NCI-H1417 (cell line): ENCODE data around the gene TRMT10A.

Experiments used
- DNase-seq, 3 experiments: peaks; one replicate each; lab custom pipeline; 2025; lab: John Stamatoyannopoulos, UW

The TRMT10A gene, protein sequence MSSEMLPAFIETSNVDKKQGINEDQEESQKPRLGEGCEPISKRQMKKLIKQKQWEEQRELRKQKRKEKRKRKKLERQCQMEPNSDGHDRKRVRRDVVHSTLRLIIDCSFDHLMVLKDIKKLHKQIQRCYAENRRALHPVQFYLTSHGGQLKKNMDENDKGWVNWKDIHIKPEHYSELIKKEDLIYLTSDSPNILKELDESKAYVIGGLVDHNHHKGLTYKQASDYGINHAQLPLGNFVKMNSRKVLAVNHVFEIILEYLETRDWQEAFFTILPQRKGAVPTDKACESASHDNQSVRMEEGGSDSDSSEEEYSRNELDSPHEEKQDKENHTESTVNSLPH

DNA sequence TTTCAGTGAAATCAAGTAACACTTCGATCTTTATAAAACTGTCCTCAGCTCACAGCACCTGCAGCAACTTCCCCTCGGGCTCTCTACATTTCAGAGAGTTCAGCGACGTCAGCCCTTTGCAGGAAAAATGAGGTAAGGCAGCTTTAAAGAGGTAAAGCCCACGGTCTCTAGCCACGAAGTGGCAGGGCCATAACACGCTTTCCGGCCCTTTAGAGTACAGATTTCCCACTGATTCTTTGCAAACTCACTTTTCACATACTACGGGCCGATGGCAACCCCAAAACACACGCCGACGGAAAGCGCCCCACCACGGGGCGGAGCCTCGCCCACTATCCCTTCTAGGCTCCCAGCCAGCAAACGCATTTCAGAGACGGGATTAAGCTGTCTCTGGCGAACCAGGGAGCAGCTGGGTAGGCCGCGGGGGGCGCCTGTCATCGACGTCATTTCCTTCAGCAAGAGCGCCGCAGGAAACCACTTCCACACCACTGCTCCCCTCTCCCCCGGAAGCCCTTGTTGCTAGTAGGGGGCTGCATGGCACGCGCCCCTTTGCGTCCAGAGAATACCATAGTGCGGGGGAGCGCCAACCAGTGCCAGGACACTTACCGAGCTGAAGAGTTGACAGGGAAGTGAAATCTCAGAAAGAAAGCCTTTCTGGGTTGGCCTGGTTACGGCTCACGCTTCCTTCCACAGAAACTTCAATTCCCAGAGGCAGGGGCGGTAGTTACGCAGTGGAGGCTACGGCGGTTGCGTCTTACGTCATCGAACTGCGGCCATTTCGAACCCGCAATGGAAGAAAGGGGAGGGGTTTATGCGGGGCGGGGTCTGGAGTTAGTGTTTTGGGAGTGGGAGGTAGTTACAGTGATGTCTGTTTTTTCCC lies at the start of gene TRMT10A:
Gene TRMT10A (minus strand): TSS at position 730 of the 877 bp plus-strand sequence. CDS start 4,701 bp downstream, outside the sequence.
- peak; percentile 92 to 99 (median 99) for DNase-seq

- DNase-seq = no peak
These were observed 48.9 kb upstream of the TRMT10A start for GRCh38 chr4:99612704-99613103.

DNA sequence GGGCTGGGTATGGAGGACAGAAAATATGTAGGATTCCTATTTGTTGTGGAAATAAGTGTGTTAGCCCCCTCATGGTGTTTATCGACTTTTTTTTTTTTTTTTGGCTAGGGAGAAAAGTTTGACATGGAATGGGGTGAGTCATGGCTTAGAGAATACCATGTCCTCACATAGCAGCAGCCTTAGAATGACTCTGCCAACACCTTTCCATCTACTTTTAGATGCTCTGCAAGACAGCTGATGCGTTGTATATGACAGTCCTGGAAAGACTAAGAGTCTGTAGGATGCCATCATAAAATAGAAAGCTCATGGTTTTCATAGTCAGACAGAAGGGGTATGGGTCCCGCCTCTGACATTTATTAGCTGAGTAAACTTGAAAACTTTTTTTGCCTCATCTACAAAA lies 48.4 kb upstream of the TRMT10A start:
- no peak for DNase-seq

GRCh38 chr4:99610605-99611175 lies 46.9 kb upstream of the TRMT10A start:
- no peak for DNase-seq

GRCh38 chr4:99608417-99608816 lies 44.6 kb upstream of the TRMT10A start:
- no peak for DNase-seq

- no peak for DNase-seq
These were observed 42.9 kb upstream of the TRMT10A start for GRCh38 chr4:99606716-99607115.

DNA sequence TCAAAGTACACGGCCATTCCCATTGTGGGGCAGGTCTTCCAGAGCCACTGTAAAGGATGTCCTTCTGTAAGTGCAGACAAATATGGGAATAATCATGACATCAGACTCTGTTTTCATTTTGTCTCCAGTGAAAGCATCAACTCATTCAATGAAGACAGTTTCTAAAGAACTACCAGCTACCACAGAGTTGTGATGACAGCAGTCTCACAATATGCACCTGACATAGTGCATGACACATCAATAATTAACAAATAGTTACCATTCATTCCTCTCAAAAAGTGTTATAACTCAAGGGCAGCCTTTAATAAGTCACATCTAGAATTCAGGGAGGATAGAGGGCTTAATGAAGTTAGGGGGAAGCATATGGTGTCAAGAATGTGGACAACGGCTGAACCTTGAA lies 31.0 kb upstream of the TRMT10A start:
- no peak for DNase-seq

GRCh38 chr4:99593781-99594641 lies 30.2 kb upstream of the TRMT10A start:
- DNase-seq = no peak

DNA sequence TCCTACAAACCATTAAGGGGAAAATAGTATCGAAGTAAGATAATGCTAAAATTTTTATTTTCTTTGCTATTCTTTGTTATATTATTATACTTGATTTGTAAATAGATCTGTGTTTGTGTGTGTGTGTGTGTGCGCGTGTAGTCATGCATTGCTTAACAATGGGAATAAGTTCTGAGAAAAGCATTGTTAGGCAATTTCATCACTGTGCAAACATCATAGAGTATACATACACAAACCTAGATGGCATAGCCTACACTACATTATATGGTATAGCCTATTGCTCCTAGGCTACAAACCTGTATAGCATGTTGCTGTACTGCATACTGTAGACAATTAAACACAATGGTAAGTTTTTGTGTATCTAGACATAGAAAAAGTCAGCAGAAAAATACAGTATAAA lies 27.9 kb upstream of the TRMT10A start:
- peak in 1 of 3 experiments; percentile 18 for DNase-seq

DNA sequence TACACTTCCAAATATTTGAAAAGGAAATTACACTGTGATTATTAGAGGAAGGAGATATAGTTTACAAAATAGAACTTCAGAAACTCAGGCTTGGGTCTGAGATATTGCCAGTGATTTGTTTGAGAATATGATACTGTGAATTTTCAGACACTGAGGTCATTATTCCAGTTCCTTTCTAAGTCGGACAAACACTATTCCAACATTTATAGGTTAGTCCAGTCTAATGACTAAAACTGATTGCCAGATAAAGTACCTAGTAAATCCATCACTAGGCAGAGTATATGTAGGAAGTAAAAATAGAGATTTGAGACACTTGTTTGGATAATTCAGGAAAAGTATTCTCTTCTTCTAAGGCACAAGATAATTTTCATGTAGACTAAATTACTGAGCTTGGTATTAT lies 24.0 kb upstream of the TRMT10A start:
- DNase-seq = no peak

DNA sequence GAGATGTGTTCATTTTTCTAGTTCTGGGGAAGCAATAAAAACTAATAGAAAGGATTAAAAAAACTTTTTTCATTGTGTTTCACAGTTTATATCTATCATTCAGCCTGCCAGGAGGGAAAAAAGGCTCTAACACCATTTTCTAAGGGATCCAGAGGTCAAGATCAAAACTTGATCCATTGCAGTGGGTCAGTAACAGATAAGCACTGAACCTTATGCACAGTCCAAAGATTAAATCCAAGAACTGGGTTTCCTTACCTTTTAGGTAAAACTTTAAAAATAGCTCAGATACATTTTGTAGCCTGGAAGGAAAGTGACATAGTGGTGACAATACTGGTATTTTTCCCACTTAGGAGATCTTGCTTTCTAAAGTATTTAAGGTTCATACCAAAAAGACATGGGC lies 23.5 kb upstream of the TRMT10A start:
- DNase-seq = no peak

DNA sequence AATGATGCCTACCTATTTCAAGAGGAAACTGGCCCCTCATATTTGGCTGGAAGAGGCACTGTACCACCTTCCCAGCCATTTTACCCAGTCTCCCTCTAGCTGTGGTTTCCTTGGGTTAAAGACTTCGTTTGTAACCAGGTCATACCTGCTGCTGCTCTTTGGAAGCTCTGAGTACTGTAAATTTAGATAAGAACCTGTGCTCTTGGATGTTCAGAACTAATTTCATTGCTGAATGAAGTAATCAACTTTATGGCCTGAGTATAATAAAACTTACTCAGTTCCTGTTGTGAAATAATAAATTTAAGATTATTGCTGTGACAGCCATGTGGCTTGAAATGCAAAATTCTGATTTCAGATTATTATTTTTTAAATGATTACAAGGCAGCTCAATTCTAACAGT lies 23.0 kb upstream of the TRMT10A start:
- no peak for DNase-seq

DNA sequence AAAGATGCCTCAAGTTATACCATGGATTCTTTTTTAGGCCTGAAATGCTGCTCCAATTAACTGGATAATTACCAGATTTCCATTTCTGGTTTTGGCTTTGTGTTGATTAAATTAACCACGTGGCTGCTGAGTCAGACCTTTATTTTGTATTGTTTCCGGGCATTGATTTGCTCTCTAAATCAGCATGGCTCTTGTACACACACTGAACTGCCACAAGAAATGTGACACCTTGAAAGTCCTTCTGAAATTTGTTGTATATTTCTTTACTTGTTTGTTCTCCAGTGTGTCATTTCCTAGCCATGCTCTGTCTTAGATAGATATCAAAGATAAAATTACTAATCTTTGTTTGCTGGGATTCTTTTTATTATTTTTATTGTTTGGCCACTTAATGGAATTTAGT lies 22.5 kb upstream of the TRMT10A start:
- peak in 2 of 3 experiments; percentile 28 to 76 for DNase-seq

DNA sequence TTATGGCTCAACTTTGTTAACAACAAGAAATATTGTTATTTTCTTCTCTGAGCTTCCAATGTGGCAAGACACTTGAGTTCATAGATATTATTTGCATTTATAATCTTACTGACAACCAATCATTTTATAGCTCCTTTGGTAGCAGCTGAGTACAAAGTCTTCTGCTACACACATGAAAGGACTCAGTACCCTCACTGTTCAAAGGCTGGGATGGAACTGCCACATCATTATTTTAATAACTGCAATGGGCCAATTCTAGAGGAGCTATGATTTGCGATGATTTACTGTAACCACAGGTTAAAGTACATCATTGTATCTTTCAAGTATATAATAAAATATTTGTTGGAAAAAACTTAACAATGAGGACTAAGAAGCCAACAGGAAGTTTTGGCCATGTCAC lies 21.7 kb upstream of the TRMT10A start:
- no peak for DNase-seq

GRCh38 chr4:99578714-99579113 lies 14.9 kb upstream of the TRMT10A start:
- DNase-seq = no peak

DNA sequence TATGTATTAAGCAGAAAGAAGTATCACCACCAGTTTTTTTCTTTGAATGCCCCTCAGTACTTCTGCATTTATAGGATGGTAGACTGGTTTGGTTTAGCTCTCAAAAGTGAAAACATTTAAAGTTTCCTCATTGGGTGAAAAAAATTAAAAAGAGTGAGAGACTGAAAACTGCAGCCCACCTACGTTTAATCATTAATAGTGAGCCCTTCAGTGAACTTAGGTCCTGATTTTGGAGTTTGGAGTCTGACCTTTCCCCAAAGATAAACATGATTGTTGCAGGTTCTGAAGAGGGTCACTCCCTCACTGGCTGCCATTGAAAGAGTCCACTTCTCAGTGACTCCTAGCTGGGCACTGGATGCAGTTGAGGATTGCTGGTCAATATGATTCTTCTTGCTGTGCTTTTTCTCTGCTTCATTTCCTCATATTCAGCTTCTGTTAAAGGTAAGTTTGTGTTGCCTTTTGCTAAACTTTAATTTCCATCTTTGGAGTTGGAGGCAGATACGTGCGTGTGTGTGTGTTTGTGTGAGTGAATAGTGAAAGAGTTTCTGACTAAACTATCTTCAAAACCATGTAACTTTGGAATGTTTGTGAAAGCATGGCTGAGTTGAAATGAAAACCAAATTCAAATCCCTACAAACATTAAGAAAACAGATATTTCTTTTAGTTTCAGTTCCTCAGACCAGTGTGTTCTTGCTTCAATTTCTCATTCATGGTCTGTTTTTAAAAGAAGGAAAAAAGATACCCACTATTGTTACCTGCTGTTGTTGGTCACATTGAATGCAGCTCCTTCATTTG lies 10.9 kb upstream of the TRMT10A start, which contains the start of gene MTTP:
Gene MTTP (plus strand): TSS at position 295 of the 795 bp plus-strand sequence. CDS start 86 bp downstream, at position 381.
- no peak for DNase-seq

- no peak for DNase-seq
These were observed 10.0 kb upstream of the TRMT10A start for GRCh38 chr4:99573735-99574368.

GRCh38 chr4:99572527-99573240 lies 8.8 kb upstream of the TRMT10A start:
- DNase-seq = peak in 1 of 3 experiments; percentile 3

GRCh38 chr4:99571883-99572282 lies 8.0 kb upstream of the TRMT10A start:
- no peak for DNase-seq

GRCh38 chr4:99564921-99565320 lies 1.1 kb upstream of the TRMT10A start:
- no peak for DNase-seq
